Endodermal cell (in vitro differentiated cells): ENCODE measurements around the gene ELAPOR1. TPM values are rescaled to one million over a fixed set of nuclear protein-coding genes. Genes with fewer than 3 reads are reported as not detected.

Experiments used
- DNase-seq: peaks from one replicate; pipeline ENCODE4 v3.0.0-alpha.2; 2017
- H3K27ac ChIP-seq: 2 replicates; pipeline ENCODE4 v1.5.1; 2013; ENCODE audit warnings: mild to moderate bottlenecking, low read depth, low read length, moderate library complexity
- H3K27me3 ChIP-seq: 2 replicates; pipeline ENCODE4 v1.6.1; 2013; ENCODE audit warnings: mild to moderate bottlenecking, low read length, moderate library complexity; ENCODE audit not compliant: insufficient read depth, control insufficient read depth, poor library complexity, severe bottlenecking
- H3K36me3 ChIP-seq: 2 replicates; pipeline ENCODE4 v1.7.0; 2013; ENCODE audit warnings: mild to moderate bottlenecking, low read length, moderate library complexity; ENCODE audit not compliant: control insufficient read depth, insufficient read depth
- H3K4me1 ChIP-seq: one replicate; pipeline ENCODE4 v1.7.0; 2013; ENCODE audit warnings: low read length; ENCODE audit not compliant: control insufficient read depth, insufficient read depth
- H3K4me3 ChIP-seq: 2 replicates; pipeline ENCODE4 v1.5.1; 2013; ENCODE audit warnings: mild to moderate bottlenecking, low read length, moderate library complexity
- H3K9ac ChIP-seq: 2 replicates; pipeline ENCODE4 v1.6.1; 2013; ENCODE audit warnings: mild to moderate bottlenecking, low read length, moderate library complexity; ENCODE audit not compliant: poor library complexity, severe bottlenecking; ENCODE audit errors: extremely low read depth
- H3K9me3 ChIP-seq: 2 replicates; pipeline ENCODE4 v1.6.1; 2013; ENCODE audit warnings: mild to moderate bottlenecking, low read length, moderate library complexity; ENCODE audit not compliant: control insufficient read depth
- H3K27ac Mint-ChIP-seq: 2 replicates; pipeline ENCODE4 v1.8.0; 2020; ENCODE audit warnings: mixed read lengths
- H3K27me3 Mint-ChIP-seq: 2 replicates; pipeline ENCODE4 v1.8.0; 2021; ENCODE audit warnings: mild to moderate bottlenecking, mixed read lengths; ENCODE audit not compliant: insufficient read depth
- H3K36me3 Mint-ChIP-seq: 2 replicates; pipeline ENCODE4 v1.8.0; 2020; ENCODE audit warnings: low read depth, mixed read lengths
- H3K4me1 Mint-ChIP-seq: 2 replicates; pipeline ENCODE4 v1.8.0; 2020; ENCODE audit warnings: mixed read lengths
- H3K4me3 Mint-ChIP-seq: 2 replicates; pipeline ENCODE4 v1.8.0; 2020; ENCODE audit warnings: mild to moderate bottlenecking, moderate library complexity, mixed read lengths
- H3K9me3 Mint-ChIP-seq: 2 replicates; pipeline ENCODE4 v1.8.0; 2020; ENCODE audit warnings: mild to moderate bottlenecking, mixed read lengths
- WGBS, 2 experiments: methylation state at CpG; one replicate each; pipeline versions ENCODE4 v1.1.5 to v1.1.7; 2013; ENCODE audit warnings: missing lambda C conversion rate in 2 of 2, mixed read lengths in 1 of 2; ENCODE audit not compliant: insufficient coverage in 1 of 2, insufficient read length in 1 of 2; 5-methylcytosine and 5-hydroxymethylcytosine counted together
- total RNA-seq, 2 donors: library from RNA; stranded (reverse); fragmentation: NEBNext Ultra II Directional in 1 of 2; extraction: Animal tissue kit (Norgen Biotek cat#: 25700) in 1 of 2; gene quantifications; 2 replicates in 1 of 2; 3 replicates in 1 of 2; pipeline ENCODE4 v1.2.1, GENCODE V29; 2021
- TF ChIP-seq, protein P1 (sequence below): fragments of 200-600 bp; sonication (generic); conservative IDR thresholded peaks from 2 replicates; pipeline ENCODE4 v1.5.0; 2021; ENCODE audit warnings: antibody characterized with exemption, mild to moderate bottlenecking

ELAPOR1 gene
- total RNA-seq, 2 donors from 2014 or later: 0.48 to 0.89 TPM

DNA sequence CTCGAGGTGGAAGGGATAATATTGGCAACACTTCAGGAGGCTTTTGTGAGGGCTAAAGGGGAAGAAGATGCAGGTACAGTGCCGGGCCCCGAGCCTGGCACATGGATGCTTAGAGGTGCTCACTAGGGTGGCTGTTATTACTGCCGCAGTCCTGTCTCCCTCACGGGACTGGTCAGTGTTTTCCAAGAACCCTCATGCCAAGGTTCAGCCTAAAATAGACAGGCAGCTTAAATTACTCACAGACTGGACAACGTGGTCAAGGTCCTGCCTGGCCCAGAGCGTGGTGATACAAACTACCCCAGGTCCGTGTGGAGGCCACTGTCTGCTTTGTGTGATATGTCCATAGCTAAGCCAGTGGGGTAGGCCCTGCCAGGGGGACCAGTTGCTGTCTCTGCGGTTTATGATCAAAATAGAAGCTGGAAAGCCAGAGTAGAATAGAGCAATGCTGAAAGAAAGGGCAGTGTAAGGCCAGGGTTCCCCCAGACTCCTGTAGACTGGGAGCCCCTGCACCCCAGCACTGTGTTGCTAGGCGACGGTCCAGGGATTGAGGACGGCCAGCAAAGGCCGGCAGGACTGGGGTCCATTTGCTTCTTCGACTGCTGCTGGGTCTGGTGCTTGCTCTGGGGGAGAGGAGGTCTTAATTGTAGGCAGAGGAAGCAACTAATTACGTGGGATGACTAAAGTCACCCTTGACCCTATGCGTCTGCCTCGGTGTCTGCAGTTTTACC is 36.1 kb downstream of the ELAPOR1 start:
- Histone ChIP-seq H3K9me3 (no peaks in the 10 kb centered on the region), H3K4me3 (no peak overlapping the region), H3K4me1 (peaks cover 5% of the 10 kb centered on the region), H3K27me3 (no peaks in the 10 kb centered on the region), H3K9ac (no peak overlapping the region), H3K36me3 (no peaks in the 10 kb centered on the region), H3K27ac (no peak overlapping the region)
- TF ChIP-seq, protein P1, sequence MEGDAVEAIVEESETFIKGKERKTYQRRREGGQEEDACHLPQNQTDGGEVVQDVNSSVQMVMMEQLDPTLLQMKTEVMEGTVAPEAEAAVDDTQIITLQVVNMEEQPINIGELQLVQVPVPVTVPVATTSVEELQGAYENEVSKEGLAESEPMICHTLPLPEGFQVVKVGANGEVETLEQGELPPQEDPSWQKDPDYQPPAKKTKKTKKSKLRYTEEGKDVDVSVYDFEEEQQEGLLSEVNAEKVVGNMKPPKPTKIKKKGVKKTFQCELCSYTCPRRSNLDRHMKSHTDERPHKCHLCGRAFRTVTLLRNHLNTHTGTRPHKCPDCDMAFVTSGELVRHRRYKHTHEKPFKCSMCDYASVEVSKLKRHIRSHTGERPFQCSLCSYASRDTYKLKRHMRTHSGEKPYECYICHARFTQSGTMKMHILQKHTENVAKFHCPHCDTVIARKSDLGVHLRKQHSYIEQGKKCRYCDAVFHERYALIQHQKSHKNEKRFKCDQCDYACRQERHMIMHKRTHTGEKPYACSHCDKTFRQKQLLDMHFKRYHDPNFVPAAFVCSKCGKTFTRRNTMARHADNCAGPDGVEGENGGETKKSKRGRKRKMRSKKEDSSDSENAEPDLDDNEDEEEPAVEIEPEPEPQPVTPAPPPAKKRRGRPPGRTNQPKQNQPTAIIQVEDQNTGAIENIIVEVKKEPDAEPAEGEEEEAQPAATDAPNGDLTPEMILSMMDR: no peak
- no peak for DNase-seq
- Mint-ChIP-seq H3K4me3 (no peak overlapping the region), H3K27ac (no peak overlapping the region), H3K9me3 (no peaks in the 10 kb centered on the region), H3K4me1 (peaks cover 29% of the 10 kb centered on the region), H3K36me3 (no peaks in the 10 kb centered on the region), H3K27me3 (no peaks in the 10 kb centered on the region)
- 79 to 86% methylated on average over 14 to 17 of the region's 17 CpGs for WGBS, 2 experiments

DNA sequence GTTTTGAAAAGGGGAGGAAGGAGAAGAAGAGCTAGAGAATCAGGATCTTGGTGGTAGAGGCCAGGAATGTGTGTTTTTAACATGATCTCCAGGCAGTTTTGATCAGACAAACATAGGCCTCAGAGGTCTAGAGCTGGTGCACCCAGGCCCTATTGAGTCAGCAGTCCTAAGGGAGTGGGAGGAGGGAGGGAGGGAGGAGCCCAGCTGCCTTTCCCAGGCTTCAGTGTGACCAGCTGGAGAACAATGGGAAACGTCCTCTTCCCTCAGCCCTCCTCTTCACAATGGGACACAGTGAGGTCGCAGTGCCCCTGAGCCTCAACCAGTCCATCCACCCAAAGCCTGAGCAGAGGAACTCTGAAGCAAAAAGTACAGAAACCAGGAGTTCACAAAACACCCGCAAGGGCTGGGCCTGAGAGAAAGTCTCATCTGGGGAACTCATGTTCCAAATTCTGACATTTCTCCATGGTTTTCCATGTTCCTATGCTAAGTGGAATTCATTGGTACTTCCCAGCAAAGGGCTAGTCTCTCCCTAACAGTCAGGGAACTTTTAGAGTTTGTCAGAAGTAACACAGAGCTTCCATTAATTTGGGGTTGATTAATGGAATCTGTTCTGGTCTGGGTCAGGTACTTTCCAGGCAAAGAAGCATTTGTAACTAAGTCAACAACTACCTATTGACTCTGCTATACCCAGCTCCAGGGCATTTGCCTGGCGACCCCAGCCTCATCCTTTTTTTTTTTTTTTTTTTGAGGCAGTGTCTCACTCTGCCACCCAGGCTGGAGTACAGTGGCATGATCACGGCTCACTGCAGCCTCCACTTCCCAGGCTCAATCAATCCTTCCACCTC is 37.5 kb downstream of the ELAPOR1 start:
- Mint-ChIP-seq H3K27ac (peak overlapping the region; percentile 37), H3K4me3 (no peak overlapping the region), H3K9me3 (no peaks in the 10 kb centered on the region), H3K27me3 (no peaks in the 10 kb centered on the region), H3K36me3 (no peaks in the 10 kb centered on the region), H3K4me1 (peaks cover 29% of the 10 kb centered on the region)
- DNase-seq: peak; percentile 79
- no peaks in the 10 kb centered on the region for H3K9me3 ChIP-seq
- peaks cover 5% of the 10 kb centered on the region for H3K4me1 ChIP-seq
- no peaks in the 10 kb centered on the region for H3K36me3 ChIP-seq
- H3K27me3 ChIP-seq: no peaks in the 10 kb centered on the region
- TF ChIP-seq, protein P1: no peak
- no peak overlapping the region for H3K4me3 ChIP-seq
- 55 to 67% methylated on average over 4 to 5 of the region's 5 CpGs for WGBS, 2 experiments
- peak overlapping the region; percentile 75 for H3K27ac ChIP-seq
- H3K9ac ChIP-seq: no peak overlapping the region

DNA sequence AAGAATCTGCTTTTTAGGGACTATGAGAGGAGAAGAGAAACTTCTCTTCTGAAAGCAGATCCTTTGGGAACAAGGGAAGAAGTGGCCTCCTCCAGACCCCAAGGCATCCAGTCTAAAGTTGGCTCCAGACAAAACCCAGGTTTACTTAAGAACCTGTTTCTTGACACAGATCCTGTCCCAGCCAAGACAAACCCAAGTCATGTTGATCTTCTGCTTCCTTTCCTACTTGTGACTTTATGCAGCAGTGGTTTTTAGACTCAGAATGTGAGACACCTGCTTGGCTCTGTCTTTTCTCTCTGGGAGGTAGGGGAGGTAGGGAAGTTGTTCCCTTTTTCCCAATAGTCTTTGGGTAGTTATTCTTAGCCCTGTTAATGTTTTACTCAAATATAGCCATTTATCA is 38.3 kb downstream of the ELAPOR1 start:
- Histone ChIP-seq H3K9me3 (no peaks in the 10 kb centered on the region), H3K4me3 (no peak overlapping the region), H3K36me3 (no peaks in the 10 kb centered on the region), H3K27ac (no peak overlapping the region), H3K9ac (no peak overlapping the region), H3K27me3 (no peaks in the 10 kb centered on the region), H3K4me1 (peaks cover 5% of the 10 kb centered on the region)
- Mint-ChIP-seq H3K9me3 (no peaks in the 10 kb centered on the region), H3K27me3 (no peaks in the 10 kb centered on the region), H3K4me3 (no peak overlapping the region), H3K4me1 (peaks cover 29% of the 10 kb centered on the region), H3K27ac (no peak overlapping the region), H3K36me3 (no peaks in the 10 kb centered on the region)
- TF ChIP-seq, protein P1: no peak
- DNase-seq: no peak
